ENCODE data around the gene AUTS2.
"Not testable (repeated sequence)": the region's sequence is repeated elsewhere in the genome, so short reads cannot be mapped to it uniquely, and the experiment has no call there.

Gene AUTS2

DNA sequence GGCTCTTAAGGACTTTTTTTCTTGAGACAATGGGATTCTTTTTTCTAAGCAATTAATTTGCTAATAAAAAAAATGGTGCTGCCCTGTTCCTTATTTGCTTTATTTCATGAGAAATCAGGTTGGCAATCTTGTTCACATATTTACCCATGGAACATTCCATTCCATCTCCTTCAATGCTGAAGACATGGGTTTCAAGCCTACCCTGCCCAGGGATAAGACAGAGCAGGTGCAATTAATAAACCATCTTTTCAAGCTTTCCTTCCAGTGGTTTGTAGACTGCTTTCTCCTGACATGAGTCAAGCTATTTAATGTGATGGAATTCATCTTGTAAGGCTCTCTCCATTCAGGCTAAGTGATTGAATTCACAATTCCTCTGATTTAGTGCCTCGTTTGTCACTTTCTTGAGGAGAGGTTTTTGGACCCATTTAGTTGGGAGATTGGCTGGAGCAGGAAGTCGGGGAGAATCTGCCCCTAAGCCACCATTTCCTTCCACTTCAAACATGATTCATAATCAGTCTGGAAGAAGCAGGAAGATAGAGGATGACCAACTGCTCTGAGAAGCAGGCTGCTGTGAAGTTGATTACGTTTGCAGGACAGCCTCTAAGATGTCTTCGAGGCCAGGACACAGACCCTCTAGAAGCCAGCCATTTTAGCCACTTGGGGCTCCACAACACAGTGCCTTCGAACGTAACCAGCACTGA lies 981.3 kb downstream of the AUTS2 start:
- no peak for DNase-seq

- no peak for DNase-seq
These were observed 981.9 kb downstream of the AUTS2 start for GRCh38 chr7:70580161-70580560.

DNA sequence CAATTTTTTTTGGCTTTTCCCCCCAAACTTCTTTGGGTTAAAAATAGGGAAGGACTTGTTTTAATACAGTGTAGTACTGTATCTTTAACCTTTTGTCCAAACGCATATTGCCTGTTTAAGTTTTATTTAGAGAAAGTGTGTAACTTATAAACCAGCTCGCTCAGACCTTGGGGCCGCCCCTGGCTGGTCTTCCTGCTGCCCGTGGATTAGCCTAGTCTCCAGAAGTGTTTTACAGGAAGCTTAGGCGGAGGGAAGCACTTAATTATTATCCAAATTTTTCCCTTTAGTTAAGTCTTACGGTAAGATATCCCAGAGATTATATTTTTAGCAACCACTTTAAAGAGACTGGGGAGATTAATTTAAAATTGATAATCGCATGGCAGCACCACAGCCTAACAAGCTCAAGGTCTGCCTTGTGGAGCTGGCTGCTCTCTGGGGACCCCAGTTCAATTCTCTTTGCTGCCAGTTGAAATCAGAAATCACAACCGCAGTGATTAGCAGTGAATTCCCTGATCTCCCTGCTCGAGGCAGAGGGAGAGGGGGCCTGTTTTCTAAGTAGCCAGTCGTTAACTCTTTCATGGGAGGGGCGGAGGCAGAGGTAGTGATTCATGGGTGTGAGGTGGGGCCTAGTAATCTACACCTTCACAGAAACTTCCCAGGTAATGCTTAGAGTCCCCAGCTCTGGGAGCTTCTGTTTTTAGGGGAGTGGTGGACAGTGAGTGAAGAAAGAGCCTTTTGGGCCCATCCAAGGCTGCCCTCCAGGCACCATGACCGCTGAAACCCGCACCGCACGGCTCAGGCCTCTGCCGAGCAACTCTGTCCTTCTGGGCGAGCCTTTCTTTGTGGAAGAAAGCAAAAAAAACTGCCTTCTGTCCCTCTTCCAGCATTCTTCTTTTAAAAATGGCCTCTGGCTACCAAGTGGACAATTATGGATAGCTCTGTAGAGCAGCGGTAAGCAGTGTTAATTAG lies 984.9 kb downstream of the AUTS2 start:
- no peak for DNase-seq

GRCh38 chr7:70583965-70584883 lies 985.9 kb downstream of the AUTS2 start:
- DNase-seq, result no peak

- DNase-seq, result no peak
These were observed 986.8 kb downstream of the AUTS2 start for GRCh38 chr7:70585071-70585470.

DNA sequence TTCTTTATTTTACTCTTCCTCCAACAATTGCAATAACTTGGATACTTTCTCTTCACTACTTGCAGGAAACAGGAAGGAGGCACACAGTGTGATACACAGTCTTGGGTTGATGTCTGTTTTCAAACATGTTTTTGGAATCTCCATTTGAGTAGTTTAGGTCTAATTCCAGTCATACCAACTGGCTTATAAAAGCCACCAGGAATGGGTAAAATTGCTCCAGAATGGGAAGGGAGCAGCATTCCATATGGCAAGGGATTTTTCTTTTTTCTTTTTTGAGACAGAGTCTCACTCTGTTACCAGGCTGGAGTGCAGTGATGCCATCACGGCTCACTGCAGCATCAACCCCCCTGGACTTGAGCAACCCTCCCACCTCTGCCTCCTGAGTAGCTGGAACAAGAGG lies 988.5 kb downstream of the AUTS2 start:
- no peak for DNase-seq

DNA sequence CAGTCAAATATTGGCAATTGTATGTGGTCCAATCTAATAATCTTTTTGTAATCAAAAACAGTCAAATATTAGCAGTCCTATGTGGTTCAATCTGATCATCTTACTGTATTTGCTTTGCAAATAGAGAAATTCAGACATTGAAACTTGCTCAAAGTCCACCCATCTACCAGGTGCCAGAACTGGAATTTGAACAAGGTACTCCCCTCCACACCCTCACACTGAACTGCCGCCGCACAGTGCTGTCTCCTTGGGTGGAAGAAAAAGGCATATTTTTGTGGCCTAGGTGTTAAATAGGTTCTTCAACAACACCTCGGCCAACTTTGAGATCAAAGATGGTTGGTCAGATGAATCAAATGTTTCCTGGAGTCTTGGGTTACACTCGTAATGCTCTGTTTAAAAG lies 989.5 kb downstream of the AUTS2 start:
- DNase-seq, result no peak

GRCh38 chr7:70588191-70588921 lies 990.1 kb downstream of the AUTS2 start:
- no peak for DNase-seq

DNA sequence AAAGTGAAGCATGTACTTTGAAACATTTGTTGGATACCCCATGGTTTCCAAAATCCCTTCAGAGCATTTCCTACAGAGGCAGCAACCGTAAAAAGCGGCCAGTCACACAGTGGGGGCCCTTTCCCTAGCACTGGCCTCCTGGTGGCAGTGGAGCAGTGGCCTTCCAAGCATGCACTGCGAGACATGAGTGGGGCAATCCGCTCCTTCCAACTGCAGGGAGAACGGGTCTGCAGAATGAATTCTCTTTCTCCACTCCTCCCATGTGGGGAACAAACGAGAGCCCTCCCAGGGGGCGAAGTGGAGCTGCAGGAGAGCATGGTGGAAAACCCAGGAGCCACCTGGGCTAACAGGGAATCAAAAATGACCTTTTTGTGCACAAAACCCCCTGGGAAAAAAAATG lies 990.7 kb downstream of the AUTS2 start:
- DNase-seq, result no peak

GRCh38 chr7:70589590-70589989 lies 991.3 kb downstream of the AUTS2 start:
- no peak for DNase-seq

- no peak for DNase-seq
These were observed 992.0 kb downstream of the AUTS2 start for GRCh38 chr7:70590126-70590854.

GRCh38 chr7:70591643-70592042 lies 993.4 kb downstream of the AUTS2 start:
- DNase-seq, result no peak

DNA sequence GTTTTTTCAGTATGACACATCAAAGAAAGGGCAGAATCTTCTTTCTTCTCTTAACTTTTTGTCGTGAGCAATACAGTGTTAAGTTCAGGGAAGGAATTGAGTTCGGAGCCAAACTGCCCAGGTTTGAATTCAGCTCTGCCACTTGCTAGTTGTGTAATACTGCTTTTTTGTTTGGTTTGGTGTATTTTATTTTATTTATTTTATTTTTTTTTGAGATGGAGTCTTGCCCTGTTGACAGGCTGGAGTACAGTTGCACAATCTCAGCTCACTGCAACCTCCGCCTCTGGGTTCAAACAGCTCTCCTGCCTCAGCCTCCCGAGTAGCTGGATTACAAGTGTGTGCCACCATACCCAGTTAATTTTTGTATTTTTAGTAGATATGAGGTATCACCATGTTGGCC lies 993.9 kb downstream of the AUTS2 start:
- no peak for DNase-seq

DNA sequence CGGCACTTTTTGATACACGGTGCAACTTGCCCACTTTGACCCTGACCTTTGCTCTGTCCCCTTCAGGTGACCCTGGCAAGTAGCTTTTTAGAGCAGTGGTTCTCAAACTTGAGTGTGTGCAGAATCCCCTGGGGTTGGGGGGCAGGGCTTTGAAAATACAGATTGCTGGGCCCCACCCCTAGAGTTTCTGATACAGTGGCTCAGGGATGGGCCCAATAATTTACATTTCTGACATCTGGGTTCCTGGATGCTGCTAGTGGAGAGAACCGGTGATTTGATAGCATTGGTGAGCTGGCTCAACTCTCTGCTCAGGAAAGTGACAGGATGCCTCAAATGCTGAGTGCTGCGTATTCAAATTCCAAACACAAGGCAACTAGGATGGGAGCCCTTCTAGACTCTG lies 995.9 kb downstream of the AUTS2 start:
- DNase-seq, result no peak

DNA sequence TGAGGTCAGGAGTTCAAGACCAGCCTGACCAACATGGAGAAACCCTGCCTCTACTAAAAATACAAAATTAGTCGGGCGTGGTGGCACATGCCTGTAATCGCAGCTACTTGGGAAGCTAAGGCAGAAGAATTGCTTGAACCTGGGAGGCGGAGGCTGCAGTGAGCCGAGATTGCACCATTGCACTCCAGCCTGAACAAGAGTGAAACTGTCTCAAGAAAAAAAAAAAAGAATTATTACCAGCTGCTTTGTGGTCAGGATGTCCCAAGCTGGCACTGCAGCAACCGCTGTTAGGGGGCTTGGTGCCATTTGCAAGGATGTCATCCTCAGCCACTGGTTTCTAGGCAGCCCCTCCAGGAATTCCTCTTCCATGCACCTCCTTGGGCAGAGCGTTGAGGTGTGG lies 996.6 kb downstream of the AUTS2 start:
- not testable (repeated sequence) for DNase-seq

- no peak for DNase-seq
These were observed 997.1 kb downstream of the AUTS2 start for GRCh38 chr7:70595370-70595754.

- no peak for DNase-seq
These were observed 997.7 kb downstream of the AUTS2 start for GRCh38 chr7:70595755-70596597.

GRCh38 chr7:70596598-70596913 lies 998.3 kb downstream of the AUTS2 start:
- DNase-seq, result no peak

GRCh38 chr7:70597066-70597465 lies 998.8 kb downstream of the AUTS2 start:
- DNase-seq, result no peak

DNA sequence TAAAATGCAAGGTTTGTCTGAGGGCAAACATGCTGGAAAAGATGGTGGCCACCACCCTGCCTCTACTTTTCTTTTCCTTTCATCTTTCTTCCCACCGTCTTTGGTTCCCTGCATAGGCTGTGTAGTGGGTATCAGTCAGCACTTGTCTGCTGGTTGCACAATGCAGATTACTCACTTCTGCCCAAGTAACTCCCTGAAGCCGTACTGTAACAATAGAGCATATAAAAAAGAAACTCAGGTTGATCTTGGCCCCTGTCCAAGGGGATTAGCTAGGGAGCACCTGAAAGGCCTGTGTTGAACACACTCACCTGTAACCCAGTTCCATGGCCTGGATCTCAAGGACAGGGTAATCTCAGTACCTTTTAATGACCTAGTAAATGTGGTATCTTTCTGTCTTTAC lies 1000.7 kb downstream of the AUTS2 start:
- DNase-seq, result no peak

Measured in stimulated activated CD4-positive, alpha-beta T cell treated with anti-CD3 and anti-CD28 coated beads, Interleukin-4, amount 100 ng/mL, for 24 hours (primary cell).